SH-SY5Y (cell line): Measurements from ENCODE around the gene SLC35F2.

Experiments
- GATA2 ChIP-seq: IDR thresholded peaks from 2 replicates; pipeline ENCODE4 v1.6.1; 2011; ENCODE audit warnings: mild to moderate bottlenecking, low read depth, low read length
- GATA3 ChIP-seq: IDR thresholded peaks from 2 replicates; pipeline ENCODE4 v1.6.1; 2011; ENCODE audit warnings: low read depth, mild to moderate bottlenecking, low read length, moderate library complexity

GRCh38 chr11:107752949-107753822 is 105.4 kb downstream of the SLC35F2 start:
- TF ChIP-seq GATA2 (no peak), GATA3 (no peak)
